Suppressor macrophage (primary cell): ENCODE measurements around the gene SOX1.
A peak's percentile ranks its signal among the peaks of the same experiment; 100 is the strongest.

ENCODE experiments used
- DNase-seq, 4 experiments: peaks; one replicate each; pipeline ENCODE4 v3.0.0-alpha.2; 2020 to 2022

Gene SOX1

DNA sequence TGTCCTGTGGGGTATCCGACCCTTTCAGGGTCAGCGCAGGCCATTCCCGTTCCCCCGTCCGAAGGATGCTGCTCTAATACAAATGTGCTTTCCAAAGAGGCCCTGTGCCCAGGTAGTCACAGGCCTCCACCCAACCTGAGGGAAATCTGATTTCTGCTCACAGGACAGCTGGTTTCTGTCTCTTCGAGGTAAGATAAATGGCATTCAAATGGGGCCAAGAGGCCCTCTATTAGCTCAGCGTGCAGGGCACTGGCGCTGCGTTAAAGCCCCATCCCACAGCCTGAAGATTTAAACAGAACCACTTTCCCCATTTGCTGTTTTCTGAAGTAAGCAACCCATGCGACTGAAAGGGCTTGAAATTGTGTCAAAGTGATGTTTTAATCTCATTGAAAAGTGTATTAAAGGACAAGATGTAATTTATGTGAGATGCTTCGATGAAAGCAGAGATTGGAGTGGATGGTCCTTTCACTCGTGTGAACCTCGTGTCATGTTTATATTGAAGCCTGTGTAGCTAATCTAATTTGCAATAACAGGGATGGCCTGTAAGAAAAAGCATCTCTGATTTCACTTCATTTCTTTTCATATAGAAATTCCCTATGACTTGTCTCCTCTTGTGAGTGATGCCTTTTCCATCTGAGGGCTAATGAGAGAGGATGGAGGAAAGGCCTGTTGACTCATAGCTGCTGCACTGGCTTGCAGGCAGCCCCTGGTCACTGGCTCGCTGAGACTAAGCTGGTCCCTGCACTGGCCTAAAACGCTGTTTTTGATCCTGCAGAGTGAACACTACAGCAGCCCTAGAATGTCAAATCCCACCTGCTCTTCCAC, 7.3 kb upstream of the SOX1 start:
- DNase-seq: no peak

- DNase-seq: no peak
These were observed 6.6 kb upstream of the SOX1 start for GRCh38 chr13:112060282-112060830.

DNA sequence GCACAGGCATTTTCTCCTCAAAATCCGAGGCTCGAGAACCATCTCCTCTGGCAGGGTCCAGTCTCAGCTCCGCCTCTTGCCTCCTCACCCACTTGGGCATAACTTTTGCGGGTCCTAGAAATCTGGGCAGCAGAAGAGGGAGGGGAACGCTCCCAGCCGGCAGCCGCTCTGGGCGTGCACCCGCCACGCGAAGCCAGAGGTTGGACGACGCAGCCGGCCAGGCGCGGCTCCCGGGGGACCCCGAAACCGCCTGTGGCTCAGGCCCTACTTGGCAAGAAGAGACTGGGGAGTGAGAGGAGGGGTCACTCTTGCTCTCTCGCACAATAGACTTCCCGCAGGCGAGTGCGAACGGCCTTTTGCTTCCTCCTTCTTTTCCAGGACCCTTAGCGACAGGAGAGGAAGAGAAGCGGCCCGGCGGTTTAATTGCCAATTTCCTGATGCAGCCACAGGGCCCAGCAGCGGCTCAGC, 6.0 kb upstream of the SOX1 start:
- no peak for DNase-seq

DNA sequence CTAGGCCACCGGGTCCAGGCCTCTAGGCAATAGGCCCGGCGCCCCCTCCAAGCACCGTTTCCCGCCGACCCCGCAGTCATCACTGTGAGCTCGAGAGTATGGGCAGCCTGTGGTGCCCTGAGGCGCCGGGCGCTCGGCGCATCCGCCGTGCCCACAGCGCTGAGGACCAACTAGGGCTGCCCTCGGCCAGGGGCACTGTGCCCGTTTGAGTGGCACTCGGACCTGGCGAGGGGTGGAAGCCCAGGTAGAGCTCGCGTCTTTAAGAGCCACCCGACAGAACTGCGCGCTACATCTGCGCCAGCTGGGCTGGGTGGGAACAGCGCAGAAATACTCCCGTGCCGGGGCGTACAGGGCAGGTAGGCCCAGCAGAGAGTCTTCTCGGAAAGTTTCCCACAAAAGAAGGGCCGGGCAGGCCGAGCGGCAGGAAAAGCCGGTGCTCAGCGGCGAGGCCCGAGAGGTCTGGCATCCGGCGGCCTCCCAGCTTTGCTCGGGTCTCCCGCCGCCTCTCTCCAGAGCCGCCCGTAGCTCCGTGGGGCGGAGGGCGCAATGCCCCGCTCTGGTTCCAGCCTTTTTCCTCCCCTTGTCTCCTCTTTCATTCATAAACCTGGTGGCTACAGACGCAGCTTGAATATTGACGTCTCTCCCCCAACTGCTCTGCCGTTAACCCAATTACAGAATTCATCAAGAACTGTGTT, 5.4 kb upstream of the SOX1 start:
- no peak for DNase-seq

- no peak for DNase-seq
These were observed 4.8 kb upstream of the SOX1 start for GRCh38 chr13:112062072-112062567.

DNA sequence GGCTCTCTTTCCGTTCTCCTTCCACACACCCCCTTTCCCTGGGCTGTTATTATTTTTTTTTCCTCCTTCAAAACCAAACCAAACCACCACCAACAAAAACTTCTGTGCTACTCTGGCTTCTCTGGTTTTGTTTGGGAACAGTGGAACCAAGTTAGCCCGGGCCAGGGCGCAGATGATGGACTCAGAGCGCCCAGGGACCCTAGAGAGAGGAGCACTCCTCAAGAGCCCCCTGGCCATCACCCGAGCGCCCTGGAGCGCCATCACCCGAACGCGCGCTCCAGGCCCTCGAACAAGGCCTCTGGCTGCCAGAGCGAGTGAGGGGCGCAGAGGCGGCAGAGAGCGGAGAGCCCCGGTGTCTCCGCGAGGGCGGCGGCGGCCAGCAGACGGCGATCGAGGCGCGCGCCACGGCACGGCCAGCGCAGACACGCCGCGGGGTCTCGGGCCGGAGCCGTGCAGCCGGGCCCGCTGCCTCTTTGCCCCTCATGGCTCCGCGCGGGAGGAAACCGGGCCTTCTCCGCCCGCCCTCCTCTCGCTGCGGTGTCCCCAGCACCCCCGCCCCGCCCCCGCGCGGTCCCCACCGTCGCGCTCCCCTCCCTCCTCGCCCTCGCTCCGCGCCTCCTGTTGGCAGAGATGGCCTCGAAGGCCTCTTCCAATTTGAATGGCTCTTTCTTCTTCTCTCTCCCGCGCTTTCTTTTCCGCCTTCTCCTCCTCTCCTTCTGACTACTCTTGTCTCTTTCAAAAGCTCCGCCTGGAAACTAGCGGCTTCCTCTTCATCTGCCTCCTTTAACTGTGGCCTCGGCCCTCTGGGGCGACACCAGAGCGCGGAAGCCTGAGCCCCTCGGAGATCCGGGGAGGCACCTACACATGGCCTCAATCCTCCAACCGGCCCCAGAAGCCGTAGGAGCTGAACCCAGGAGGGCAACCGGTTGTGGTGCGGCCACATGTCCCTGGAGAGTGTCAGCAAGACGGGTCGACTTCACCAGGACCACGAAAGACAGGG, 4.1 kb upstream of the SOX1 start:
- no peak for DNase-seq

DNA sequence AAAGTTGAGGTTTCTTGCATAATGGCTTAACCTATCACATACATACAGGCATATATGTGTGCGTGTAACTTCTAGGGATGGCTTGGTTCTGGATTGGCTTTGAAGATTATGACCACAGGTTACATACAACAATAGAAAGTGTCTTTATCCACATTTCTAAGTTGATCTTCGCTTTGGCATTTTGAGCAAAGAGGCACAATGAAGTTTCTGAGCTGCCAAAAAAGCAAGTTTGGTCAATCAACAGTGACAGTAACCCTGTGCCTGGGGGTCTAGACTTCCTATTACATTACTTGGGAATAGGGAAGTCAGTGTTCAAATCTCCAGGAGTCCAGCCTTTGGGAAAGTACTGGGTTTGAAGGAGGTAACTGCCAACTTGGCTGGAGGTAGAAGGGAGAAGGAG, 3.1 kb upstream of the SOX1 start:
- DNase-seq: no peak

DNA sequence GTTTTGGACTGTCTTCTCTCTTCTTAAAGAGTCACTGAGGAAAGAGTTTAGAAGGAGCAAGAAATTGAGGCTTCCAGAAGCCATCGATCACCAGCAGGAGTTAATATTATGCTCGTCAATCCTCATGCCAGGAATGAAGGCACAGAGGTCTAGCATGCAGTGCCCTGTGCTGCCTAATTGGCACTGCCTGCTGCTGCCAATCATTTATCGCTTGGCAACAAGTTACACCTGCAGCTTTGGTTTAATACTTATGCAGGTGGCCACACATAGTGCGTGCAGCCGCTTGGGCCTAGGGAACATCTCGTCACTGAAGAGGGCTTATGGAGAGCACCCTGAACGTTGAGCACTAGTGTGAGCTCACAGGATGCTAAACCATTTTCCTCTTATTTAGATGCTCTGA, 2.7 kb upstream of the SOX1 start:
- DNase-seq: no peak

- no peak for DNase-seq
These were observed 1.5 kb upstream of the SOX1 start for GRCh38 chr13:112065521-112065866.

- DNase-seq: no peak
These were observed 904 bp upstream of the SOX1 start for GRCh38 chr13:112065867-112066623.

DNA sequence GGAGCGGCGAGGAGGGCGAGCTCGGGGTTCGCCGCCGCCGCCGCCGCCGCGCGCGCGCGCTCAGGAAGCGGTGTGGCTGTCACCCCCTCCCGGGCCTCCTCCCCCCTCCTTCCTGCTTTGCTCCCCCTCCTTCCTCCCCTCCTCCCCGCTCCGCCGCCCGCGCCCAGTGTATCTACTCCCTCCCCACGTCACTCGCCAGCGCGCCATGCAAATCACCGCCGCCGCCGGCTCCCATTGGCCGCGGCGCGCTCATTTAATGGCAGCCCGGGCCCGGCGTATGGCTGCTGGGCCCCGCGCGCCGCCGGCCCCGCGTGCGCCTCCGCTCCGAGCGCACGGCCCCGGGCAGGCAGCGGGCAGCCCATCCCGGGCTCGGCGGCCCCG, 335 bp upstream of the SOX1 start:
- peak in 2 of 4 experiments; percentile 17 to 31 for DNase-seq

- no peak for DNase-seq
These were observed 1.1 kb downstream of the SOX1 start for GRCh38 chr13:112067871-112068539.

DNA sequence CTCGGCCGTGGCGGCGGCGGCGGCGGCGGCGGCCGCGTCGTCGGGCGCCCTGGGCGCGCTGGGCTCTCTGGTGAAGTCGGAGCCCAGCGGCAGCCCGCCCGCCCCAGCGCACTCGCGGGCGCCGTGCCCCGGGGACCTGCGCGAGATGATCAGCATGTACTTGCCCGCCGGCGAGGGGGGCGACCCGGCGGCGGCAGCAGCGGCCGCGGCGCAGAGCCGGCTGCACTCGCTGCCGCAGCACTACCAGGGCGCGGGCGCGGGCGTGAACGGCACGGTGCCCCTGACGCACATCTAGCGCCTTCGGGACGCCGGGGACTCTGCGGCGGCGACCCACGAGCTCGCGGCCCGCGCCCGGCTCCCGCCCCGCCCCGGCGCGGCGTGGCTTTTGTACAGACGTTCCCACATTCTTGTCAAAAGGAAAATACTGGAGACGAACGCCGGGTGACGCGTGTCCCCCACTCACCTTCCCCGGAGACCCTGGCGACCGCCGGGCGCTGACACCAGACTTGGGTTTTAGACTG, 1.7 kb downstream of the SOX1 start:
- no peak for DNase-seq

DNA sequence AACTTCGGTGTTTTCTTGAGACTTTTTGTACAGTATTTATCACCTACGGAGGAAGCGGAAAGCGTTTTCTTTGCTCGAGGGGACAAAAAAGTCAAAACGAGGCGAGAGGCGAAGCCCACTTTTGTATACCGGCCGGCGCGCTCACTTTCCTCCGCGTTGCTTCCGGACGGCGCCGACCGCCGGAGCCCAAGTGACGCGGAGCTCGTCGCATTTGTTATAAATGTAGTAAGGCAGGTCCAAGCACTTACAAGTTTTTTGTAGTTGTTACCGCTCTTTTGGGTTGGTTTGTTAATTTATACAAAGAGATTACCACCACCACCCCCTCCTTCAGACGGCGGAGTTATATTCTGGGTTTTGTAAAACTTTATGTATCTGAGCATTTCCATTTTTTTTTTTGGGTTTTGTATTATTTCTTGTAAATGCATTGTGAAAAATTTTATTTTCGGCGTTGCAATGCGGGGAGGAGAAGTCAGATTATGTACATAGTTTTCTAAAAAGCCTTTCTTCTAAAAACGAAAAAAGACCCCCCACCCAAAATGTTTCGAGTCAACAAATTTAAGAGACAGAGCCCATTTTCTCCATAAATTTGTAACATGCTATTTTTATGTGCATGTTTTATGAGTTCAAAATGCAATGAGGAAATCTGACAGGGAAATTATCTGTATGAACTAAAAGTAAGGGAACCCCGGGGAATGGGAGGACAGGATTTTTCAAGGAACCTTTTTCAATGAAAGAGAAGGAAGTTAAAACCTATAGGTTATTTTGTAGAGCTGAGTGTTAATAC, 2.3 kb downstream of the SOX1 start:
- DNase-seq: no peak

GRCh38 chr13:112069845-112070251, 2.9 kb downstream of the SOX1 start:
- no peak for DNase-seq

DNA sequence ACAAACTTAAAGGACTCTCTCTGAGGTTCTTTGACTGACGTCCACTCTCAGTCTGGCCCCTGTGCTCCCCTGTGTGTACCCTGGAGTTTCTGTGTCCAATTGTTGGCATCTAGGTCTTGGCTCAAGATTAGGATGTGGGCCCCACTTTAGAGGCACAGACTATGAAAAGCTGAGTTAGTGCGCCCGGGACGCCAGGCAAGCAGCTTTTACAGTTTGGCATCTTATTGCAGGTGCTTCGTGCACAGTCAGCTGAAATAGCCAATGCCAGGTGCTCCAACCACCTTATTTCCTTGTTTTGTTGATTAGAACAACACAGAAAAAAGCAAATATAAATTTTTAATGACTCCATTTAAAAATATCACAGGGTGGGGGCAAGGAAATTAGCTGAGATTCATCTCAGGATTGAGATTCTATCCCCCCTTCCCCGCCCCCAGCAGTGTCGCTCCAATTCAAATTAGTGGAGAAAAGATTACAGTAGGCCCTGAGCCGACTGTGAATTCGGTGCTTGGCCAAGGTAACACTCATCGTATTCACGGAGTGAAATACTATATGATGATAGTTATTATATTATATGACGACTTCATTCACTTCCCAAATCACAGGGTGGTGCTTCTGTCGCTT, 4.3 kb downstream of the SOX1 start:
- no peak for DNase-seq

DNA sequence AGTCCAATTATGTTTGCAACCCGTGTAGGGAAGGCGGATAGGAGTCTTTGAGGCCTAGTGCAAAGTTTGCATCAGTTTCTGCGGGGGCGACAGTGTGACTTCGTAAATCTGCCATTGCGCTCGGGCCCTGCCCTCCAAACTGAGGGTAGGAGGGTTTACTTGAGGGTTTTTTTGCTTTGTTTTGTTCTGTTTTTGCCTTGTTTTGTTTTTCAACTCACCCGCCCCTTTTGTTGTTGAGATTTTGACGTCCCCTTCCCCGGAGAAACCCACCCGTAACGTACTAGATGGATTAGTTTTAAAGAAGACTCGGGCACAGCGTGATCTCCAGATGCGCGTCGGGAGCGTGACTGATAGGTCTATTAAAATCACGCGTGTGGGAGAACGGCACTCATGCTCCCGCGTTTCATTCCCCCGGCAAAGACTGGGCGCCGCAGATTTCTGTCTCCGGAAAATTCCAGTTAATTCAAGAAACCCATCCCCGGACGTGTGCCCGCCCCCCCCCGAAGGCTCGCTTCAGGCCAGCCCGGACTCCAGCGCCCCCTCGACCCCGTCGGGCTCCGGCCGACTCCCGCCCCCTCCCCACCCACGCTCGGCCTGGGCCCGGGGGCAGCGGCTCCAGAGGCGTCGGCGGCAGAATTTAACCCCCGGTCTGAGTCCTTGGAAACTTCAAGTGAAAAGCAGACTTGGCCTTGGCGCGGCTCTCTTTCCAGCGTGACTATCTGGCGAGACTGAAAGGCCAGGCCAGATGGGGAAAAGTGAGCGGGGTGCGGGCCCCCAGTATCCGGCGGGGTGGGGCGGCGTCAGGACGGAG, 5.0 kb downstream of the SOX1 start:
- DNase-seq: no peak

GRCh38 chr13:112072534-112073244, 5.7 kb downstream of the SOX1 start:
- DNase-seq: no peak
